CD4-positive, alpha-beta T cell treated with Interleukin-6 at 100 ng/mL for 8 hours (primary cell): Measurements from ENCODE around the gene POLG2.
"Not testable (repeated sequence)": the region's sequence is repeated elsewhere in the genome, so short reads cannot be mapped to it uniquely, and the experiment has no call there.

Experiments
- DNase-seq: peaks from one replicate; pipeline ENCODE4 v3.0.0-alpha.2; 2020; ENCODE audit warnings: mixed read lengths, low spot score

The POLG2 gene

DNA sequence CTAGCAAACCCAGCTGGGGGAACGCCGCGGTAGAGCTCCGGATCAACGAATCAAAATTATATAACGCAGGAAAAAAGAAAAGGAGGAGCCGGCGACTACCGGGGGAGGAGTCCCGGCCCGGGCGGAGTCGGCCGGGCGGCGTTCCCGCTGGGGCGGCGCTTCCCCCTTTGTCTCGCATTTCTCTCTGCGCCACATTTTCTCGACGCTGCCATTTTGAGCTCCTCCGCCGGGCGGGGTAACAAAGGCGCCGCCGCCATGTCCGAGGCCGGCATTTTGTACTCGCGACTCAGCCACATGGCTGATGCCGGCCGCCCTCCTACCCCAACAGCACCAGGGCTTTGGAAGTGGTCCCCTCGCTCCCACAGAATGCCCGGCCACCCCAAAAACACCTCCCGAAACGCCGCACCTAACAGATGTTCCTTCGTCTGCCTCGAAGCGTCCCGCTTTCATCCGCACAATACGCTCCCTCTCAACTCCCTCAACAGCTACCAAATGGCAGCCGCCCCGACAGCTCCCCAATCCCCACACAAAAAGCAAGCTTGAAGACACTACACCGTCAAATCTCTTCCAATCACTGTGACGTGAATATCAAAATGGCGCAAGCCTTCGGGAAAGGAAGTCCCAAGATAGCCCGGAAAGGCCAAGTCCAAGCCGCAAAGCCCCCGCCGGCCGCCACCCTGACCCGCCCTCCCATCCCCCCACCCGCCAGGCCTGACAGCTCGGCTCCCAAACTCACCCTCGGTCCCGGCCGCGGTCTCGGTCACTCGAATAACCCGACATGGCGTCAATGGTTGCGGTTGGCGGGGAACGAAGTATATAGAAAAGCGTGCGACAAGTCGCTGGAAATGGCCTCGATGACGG lies 8.7 kb upstream of the POLG2 start:
- DNase-seq: peak; percentile 90

- peak; percentile 7 for DNase-seq
Measured at GRCh38 chr17:64504769-64505339, 8.0 kb upstream of the POLG2 start.

DNA sequence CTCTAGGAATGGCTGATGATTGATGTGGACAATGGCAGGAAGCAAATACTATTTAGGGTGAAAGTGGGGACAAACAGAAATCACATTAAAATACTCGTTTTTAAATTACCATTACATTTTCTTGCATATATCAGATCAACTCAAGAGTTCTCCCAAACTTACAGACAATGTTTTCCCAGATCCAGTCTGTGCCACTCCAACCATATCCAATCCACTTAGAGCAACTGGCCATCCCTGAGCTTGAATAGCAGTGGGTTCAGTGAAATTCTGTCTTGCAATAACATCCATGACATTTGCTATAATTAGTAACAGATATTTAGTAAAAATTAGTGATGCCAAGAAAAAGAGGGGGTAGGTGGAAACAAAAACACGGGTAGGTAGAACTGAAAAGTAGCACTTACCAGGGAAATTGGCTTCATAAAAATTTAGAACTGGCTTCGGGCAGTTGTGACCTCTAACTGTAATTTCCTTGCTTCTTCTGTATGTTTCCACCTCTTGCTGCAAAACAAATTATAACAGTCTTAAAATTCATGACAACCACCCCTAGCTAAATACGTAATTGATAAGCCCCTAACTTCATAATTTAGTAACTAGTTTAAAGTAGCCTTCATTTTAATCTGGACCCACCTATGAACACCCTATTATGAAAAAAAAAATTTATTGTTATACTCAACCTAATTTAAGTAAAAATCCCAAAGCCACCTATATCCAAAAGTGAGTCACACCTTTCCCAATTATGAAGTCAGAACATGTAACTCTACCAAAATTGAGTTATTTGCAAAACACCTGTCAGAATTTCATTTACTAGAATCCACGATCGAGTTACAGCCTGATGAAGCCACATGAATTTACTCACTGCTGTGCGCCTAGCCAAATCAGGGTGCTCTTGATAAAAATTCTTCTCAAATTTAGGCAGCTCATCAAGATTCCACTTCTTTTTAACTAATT lies 7.2 kb upstream of the POLG2 start:
- no peak for DNase-seq

DNA sequence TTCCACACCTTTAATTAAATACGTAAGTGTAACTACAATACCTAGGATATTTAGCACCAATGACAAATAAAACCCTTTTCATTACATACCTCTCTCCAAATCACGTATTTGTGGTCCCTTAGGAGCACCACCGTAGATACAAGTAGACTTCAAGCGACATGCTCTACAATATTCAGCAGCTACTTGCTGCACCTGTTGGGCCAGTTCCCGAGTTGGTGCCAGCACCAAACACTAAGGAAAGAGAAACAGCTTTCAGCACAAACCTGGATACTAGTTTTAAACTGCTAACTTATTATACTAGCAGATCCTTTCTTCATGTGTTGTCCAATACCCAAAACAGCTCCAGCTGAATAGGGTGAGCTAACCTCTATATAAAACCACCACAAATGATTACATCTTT lies 6.5 kb upstream of the POLG2 start:
- no peak for DNase-seq

DNA sequence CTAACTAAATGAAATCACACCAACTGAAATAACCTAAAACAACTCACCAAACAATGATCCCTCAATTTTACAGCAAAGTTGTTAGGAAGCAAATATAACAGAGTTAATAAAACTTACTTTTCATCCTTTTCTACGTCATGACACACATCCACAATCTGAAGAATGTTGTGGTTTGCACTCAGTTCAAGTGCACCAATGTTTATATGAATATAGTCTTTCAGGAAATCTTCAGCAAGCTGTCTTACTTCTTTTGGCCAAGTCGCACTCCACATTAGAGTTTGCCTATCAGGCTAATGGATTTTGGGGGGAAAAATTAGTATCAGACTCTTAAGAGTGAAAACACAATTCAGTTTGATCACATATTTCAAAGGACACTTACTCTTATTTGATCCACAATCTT lies 6.0 kb upstream of the POLG2 start:
- DNase-seq: no peak

DNA sequence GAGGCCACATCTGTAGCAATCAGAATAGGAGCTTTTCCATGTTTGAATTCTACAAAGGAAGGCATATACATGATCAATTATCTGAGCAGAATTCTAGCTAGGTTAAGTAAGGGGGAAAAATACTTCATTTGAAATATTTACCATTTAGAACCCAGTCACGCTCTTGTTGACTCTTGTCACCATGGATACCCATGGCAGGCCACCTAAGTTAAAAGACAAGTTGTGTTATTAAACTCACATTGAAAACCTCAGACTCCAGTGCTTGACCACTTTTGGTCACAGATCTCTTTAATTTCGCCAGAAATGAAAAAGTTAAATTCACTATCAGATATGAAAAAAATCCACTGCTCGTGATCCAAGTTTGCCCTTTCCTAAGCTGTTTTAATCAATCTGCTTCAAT lies 5.2 kb upstream of the POLG2 start:
- DNase-seq: no peak

GRCh38 chr17:64500862-64501765 lies 4.3 kb upstream of the POLG2 start:
- DNase-seq: no peak

DNA sequence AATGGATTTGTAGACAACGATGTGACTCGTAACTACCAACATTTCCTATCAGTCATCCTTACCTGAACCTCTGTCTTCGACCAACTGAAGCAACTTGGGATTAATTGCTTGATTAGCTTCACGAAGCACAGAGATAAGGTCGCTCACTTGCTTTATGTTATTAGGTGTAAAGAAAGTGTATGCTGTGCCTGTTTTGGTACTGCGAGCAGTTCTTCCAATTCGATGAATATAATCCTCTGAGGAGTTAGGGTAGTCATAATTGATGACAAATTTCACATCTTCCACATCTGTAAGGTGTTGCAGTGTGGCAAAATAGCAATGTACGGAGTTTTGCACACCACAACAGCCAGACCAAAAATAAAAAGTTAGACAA lies 3.6 kb upstream of the POLG2 start:
- DNase-seq: no peak

DNA sequence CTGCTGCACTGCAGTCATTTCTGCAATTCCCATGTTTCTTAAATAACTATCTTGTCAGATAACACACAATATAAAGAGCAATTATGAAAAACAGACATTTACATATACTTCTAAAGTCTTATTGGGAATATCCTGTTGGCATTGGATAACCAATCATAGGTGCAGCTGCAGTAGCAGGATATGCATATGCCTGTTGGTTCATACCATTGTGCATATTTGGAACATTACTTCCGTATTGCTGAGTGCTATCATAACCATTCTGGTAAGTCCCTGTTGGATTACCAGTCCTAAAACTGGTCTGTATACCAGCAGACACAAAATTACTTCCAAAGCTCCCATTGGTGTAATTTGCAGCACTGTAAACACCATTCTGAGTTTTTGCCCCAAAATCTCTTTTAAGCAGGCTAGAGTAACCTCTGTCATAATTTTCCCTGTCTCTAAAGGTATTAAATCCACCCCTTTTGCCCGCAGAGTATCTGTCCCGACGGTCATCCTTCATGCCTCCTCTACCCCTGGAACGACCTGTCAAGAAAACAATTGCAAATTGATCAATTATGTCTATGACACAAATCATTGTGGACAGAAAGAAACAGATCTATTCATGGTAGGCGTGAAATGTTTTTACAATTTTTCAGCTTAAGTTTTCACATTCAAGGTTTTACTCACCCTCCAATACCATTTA lies 3.1 kb upstream of the POLG2 start:
- no peak for DNase-seq

DNA sequence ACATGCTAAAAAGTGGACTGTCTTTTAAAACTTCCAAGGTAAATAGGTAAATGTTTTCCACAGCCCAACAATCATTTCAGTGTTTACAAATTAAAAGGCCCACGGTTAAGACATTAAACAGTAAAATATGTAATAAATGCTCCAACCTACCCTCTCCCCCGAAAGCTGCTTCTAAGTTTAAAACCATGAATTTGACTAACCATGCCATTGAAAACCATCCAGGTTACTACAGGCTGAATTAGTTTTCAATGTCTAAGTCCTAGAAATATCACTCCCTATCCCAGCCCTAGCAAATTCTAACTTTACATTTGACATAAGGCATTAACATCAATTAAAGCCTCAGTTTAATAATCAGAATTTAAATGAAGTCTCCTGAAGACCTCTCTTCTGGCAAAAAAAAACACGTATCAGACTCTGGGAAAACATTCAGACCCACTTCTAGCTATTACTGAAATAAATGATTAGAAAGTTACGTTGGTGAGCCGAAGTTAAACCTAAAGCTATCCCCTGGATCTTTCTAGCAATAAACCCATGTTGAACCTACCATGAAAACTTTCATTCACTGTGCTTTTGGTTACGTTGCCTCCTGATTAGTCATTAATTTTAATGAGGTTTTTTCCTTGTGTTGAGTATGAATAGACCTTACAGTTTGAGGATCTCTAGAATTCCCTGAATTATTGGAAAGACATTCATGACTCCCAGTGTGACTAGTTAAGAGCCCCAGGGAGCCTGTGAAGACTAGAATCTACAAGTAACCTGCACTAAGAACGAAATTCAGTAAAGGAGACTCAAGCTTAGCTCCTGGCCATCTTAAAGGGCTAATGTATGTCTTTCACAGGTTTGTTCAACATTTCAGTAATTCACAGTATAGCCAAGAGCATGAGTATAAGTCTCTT lies 1.7 kb upstream of the POLG2 start:
- DNase-seq: no peak

DNA sequence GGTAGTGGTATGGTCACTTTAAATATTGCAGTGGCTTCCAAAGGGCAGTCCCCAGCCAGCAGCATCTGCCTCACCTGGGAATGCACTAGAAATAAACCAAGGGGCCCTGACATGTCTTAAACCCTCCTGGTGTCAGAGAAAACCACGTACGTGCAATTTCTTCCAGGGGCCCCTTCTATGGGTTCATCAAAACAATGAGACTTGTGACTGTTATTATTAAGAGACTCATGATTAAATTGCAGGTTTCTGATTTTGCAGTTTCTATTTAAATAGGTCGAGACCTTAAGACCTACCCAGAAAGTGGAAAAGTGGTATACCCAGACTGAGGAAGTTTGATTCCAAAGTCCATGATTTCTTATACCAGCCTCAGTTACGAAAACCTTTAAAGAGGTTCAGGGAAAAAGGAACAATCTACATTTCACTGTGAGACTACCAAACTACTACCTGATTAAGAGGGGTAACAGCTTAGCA lies 746 bp upstream of the POLG2 start:
- no peak for DNase-seq

DNA sequence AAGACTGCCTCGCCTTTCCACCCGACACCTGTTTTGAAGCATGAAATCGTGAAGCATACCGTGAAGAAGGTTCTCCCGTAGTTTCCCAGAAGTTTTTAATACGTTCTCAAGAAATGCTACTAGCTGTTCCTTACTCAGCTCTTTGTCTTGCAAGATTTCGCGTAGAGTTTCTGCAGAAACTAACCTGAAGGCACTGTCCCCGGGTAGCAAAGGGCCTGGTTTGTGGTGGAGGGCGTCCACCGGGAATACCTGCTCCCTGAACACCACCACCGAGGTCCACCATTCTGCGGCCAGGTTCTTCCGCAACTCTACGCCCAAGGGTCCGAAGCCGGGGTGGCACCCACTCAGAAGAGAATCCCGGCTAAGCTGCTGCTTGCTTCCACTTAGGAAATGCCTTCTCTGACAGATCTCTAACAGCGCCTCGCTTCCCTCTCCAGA lies 487 bp downstream of the POLG2 start:
- DNase-seq: no peak

- not testable (repeated sequence) for DNase-seq
Measured at GRCh38 chr17:64495300-64495699, 1.6 kb downstream of the POLG2 start.

DNA sequence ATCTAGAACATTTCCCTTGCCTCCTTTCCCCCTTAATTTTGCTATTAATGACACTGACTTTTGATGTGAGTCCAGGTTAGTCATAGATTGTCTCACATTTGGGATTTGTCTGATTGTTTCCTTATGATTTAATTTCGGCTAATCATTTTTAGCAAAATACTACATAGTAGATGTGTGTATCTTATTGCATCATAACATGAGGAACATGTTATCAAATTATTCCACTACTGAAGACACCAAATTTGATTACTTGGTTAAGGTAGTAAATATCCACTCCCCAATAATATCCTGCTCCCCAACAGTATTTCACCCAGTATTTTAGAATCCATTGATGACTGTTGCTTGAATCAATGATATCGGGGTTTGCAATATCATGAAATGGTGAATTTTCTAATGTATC lies 2.7 kb downstream of the POLG2 start:
- no peak for DNase-seq

DNA sequence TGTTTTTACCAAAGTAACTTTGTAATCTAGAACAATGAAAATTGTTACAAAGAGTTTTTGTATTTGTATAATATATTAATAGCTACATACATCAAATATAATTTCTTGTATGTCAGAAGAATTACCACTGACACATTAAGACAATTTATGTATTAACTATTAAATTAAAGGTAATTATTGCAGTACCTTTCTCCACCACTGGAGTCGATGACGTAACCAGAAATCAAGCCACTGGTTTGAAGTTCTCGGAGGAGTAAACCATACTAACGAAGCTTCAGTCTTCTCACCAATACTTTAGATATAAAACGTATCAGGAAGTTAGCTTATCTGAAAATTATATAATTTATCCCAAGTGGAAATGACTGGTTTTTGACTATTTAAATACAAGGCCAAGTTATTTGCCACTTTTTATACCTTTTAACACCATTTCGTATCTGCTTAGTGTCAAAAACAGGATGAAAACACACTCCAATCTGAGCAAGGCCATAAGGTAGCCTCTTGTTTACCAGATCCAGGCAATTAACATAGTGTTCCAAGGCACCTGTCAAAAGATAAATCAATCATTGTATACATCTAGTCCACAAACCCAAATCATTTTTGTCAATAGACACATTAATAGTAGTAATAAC lies 4.3 kb downstream of the POLG2 start:
- peak; percentile 40 for DNase-seq

GRCh38 chr17:64491994-64492393 lies 4.9 kb downstream of the POLG2 start:
- DNase-seq: no peak

GRCh38 chr17:64491034-64491860 lies 5.6 kb downstream of the POLG2 start:
- DNase-seq: peak; percentile 50

- DNase-seq: no peak
Measured at GRCh38 chr17:64488301-64488700, 8.6 kb downstream of the POLG2 start.
